Measurements from ENCODE around the gene KHDC4.
"Not testable (repeated sequence)": the region's sequence is repeated elsewhere in the genome, so short reads cannot be mapped to it uniquely, and the experiment has no call there.

Gene KHDC4

GRCh38 chr1:155897746-155898145 is 36.5 kb downstream of the KHDC4 start:
- DNase-seq: no peak

- DNase-seq: not testable (repeated sequence)
These were observed 37.7 kb downstream of the KHDC4 start for GRCh38 chr1:155896476-155896875.

- DNase-seq: not testable (repeated sequence)
These were observed 38.6 kb downstream of the KHDC4 start for GRCh38 chr1:155895617-155896016.

- DNase-seq: peak; percentile 62
These were observed 40.6 kb downstream of the KHDC4 start for GRCh38 chr1:155893389-155894142.

GRCh38 chr1:155892796-155893195 is 41.4 kb downstream of the KHDC4 start:
- DNase-seq: no peak

GRCh38 chr1:155890251-155890650 is 44.0 kb downstream of the KHDC4 start:
- no peak for DNase-seq

- DNase-seq: no peak
These were observed 44.6 kb downstream of the KHDC4 start for GRCh38 chr1:155889566-155889965.

- DNase-seq: no peak
These were observed 45.7 kb downstream of the KHDC4 start for GRCh38 chr1:155888481-155888880.

- DNase-seq: no peak
These were observed 49.2 kb downstream of the KHDC4 start for GRCh38 chr1:155884982-155885381.

- DNase-seq: no peak
These were observed 49.9 kb downstream of the KHDC4 start for GRCh38 chr1:155884031-155884960.

GRCh38 chr1:155882766-155883165 is 51.4 kb downstream of the KHDC4 start:
- no peak for DNase-seq

GRCh38 chr1:155882235-155882634 is 52.0 kb downstream of the KHDC4 start:
- no peak for DNase-seq

- no peak for DNase-seq
These were observed 53.3 kb downstream of the KHDC4 start for GRCh38 chr1:155880950-155881349.

- no peak for DNase-seq
These were observed 54.0 kb downstream of the KHDC4 start for GRCh38 chr1:155880251-155880650.

- no peak for DNase-seq
These were observed 56.3 kb downstream of the KHDC4 start for GRCh38 chr1:155877945-155878344.

GRCh38 chr1:155873860-155874259 is 60.4 kb downstream of the KHDC4 start:
- DNase-seq: no peak

GRCh38 chr1:155872527-155872926 is 61.7 kb downstream of the KHDC4 start:
- no peak for DNase-seq

- DNase-seq: no peak
These were observed 62.8 kb downstream of the KHDC4 start for GRCh38 chr1:155871390-155871789.

GRCh38 chr1:155867766-155868165 is 66.4 kb downstream of the KHDC4 start:
- DNase-seq: no peak

GRCh38 chr1:155864393-155864792 is 69.8 kb downstream of the KHDC4 start:
- no peak for DNase-seq

All from hematopoietic multipotent progenitor cell treated with erythropoietin and hydrocortisone succinate and interleukin-3 and kit ligand, for 4 days (in vitro differentiated cells).